T-helper 1 cell (primary cell): ENCODE results near the gene ZFHX2.

ENCODE experiments used
- DNase-seq, 5 donors: peaks; one replicate each; pipeline ENCODE4 v3.0.0-alpha.2; 2012 to 2020

ZFHX2 gene

DNA sequence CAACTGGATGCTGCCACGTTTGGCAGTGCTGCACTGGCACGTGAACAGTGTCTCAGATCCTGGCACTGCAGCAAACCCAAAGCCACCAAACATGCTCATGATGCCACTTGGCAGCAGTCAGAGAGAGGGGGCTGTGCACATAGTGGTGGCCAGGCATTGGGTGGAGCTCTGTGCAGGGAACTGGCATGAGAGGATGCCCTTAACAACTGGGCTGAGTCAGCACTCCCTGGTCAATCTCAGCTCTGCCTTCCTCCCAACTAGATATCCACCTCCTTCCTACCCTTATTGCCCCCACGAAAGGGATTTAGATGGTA lies 37.0 kb downstream of the ZFHX2 start:
- no peak for DNase-seq

DNA sequence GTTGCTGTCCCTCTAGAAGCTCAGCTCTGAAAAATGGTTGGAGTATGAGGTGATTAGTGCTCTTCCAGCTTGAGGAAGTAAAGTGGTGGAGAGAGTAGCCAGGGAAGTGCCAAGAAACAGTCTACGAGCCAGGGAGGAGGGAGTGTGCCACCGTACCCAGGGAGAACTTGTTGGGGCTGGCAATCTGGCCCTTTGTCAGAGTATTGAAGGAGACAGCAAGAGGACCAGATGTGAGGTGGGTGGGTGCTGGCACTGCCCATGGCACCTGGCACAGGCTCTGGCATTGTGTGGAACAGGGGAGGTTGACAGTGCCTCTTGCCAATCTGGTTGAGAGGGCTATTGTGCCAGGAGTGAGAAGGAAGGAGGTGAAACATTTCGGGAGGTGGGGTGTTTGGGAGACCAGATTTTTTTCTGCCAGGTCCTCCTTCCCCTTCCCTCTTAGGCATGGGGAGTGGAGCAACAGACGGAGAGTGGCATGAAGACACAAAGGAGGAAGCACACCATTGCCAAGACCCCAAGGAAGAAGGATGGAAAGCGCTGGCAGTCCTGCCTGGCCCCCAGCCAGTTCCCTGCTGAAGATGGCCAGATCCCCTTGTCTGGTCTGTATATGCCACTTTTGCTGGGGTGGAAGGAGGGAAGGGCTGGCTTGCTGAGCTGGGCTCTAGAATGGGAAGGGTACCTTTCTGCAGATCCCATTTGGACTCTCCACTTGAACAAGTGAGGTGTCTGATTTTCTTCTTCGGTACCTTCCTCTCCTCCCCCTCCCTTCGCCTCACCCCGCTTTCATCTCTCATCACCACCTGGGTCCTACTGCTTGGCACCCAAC lies 37.5 kb downstream of the ZFHX2 start:
- DNase-seq: no peak

DNA sequence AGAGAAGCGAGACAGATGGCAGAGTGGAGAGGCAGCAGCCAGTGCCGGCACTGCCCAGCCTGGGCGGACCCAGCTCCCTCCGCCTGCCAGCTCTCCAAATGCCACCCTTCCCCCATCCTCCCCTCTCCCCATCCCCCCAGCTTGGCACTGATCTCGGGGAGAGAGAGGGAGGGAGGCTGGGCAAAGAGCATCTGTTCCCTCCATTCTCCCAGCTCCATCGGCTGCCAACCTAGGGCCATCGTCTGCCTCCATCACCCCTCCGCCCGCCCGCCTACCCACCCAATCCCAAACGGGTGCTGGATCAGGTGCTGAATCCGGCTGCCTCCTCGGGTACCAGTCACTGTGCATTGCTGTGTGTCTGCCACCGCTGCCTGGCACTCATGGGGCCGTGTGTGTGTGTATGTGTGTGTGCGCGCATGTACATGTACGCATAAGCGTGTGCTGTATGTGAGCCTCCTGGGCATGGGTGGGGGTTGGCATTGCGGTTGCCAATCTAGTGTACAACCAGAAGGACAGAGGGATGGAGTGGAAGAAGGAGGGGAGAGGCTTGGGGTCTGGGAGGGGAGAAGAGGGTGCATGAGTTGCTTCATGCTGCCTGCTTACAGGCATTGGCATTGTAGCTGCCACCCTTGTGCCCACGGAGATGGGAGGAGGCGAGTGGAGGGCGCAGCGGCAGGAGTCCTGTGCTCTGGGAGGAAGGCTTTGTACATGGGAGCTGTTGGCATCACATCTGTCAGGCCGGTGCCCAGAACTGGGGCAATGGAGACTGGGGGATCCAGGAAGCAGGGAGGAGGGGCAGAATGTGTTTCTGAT lies 38.4 kb downstream of the ZFHX2 start:
- DNase-seq: no peak

DNA sequence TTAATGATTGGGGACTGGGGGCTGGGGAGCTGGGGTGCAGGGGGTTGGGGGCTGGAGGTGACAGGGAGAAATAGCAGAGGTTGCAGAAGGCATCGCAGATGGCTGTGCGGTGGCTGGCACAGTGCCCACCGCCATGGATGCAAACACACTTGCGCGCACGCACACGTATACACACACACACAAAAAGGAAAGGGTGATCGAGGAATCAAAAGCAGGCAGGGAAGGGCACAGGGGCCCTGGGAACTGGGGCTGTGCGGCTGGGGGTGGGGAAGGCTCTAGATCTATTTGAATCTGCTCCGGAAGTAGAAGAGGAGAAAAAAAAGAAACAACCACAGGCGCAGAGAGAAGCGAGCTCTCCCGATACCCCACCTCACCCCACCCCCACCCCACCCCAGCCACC lies 39.4 kb downstream of the ZFHX2 start:
- no peak for DNase-seq

DNA sequence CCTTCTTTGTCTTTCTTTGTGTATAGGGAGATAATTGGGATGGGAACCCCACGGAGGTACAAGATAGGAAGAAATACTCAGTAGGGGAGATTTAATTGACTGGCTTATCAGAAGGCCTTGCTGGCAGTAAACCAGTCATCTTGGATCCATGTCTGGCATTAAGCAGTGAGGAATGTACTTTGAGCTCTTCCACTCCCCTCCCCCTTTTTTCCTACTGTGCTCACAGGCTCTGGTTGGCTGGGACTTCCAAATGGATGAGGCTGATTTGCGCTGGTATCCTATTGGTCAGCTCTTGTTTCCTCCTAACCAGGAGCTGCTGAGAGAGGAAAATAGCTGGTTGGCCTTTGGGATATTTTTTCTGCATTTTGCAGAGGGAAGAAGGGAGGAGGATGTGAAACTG lies 57.3 kb downstream of the ZFHX2 start:
- no peak for DNase-seq

DNA sequence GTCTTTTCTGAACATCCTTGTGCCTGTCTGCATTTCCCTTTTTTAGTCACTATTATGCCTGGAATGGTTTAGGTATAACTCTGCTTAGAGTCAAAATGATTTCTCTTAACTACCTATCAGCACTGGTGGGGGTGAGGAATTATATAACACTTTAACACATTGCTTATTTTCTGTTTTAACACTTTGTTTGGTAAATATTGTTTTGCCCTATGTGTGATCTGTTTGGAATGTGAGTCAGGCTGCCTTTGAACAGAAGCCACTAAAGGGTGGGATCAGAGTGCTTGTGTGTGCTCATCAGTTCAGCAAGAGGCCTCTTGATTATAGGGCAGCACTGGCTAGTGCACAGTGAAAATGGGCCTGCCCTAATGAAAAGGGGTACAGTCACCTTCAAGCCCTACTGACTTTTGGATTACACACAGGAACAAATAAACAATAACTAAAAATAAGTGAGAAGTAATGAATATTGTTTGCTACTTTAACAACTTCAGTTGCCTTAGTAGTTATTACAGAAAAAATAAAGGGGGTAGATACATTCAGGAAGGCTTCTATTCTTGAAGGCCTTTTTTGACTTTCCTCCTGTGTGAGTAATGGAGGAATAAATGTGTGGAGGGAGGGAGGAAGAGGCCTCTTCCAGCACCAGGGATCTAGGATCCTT lies 58.8 kb downstream of the ZFHX2 start:
- no peak for DNase-seq

DNA sequence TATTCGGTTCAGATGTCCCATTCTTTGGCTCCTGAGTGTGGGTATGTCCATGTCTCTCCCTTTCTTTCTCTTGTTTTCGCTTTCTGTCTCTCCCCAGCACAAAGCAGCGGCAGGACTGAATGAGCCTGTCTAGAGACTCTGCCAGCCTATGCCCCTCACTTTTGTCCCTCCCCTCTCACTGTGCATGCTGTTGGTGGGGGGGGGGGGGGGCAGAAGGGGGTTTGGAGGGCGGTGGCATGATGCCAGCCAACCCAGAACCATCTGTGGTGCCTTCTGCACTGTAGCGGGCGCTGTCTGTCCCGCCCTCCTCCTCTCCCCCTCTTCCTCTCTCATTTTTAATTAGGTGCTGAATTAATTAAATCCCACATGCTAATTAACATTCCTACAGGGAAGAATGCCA lies 64.3 kb downstream of the ZFHX2 start:
- DNase-seq: no peak

DNA sequence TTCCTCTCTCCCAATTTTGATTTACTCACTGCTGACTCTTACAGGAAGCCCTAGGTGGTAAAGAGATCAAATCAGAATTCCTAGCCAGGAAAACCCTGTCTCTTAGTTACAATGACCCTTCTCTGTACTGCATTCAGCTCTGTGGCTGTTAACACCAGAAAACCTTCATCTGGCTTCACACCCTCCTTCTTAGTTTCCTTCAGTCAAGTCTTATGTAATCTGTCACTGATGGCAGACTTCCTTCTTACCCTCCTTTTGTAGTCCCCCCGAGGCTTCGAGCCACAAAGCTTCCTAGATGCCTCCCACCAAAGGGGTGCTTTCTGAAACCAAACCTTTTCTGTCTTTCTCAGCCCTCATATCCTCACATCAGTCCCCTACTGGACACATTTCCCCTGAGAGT lies 65.5 kb downstream of the ZFHX2 start:
- no peak for DNase-seq

DNA sequence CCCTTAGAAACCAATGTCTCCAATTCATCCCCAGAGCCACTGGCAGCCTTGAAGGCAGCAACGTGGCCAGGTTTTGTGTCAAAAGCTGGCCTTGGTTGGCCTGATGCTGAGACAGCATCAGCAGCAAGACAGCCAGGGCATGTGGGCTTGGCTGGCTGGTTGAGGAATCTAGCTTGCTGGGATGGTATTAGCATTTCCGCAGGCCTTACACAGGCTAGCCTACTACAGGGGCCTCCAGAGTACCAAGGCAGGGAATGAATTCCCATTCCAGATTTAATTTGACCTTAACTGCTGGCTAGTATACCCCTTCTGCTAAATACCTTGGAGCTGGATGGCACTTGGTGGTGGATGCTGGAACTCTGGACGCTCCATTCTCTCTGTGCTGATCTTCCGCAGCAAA lies 66.2 kb downstream of the ZFHX2 start:
- no peak for DNase-seq

DNA sequence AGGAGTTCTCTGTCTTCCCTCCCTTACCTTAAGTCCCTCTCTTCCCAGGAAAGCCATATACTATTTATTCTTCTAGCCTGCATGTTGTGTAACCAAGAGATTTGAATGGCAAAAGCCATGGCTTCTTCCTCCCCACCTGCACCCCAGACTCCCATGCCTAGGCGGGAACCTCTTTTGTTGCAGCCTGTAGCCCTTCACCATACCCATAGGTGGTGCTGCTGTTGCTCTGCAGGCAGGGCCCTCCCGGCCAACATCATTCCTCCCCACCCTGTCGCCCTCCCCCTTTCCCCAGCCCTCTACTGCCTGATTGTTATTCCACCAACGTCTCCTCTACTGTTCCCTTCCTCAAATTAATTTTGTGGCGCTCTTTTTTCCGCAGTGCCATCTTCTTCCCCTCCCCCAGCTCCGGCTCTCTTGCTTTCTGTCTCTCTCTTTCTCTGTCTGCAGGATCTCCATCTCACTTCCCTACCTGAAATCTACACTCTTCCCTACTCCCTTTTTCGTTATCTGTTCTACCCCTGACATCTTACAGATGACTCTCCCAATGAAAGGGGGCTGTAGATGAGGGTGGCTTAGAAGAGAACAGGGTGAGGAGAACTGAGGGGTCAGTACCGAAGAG lies 68.2 kb downstream of the ZFHX2 start:
- DNase-seq: no peak

DNA sequence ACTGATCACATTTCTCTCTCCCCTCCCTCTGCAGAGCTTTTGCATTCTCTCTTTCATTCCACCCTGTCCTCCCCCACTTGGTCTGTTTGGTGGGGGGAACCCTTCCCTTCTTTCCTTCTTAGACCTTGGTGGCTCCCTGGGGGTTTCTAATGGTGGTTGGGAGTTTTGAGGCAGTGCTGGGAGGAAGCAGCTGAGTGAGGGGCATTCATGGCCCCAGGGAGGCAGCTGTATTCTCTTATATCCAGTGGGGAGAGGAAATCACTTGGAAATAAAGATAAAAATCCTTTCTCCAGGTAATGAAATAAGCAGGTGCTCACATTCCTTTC lies 68.8 kb downstream of the ZFHX2 start:
- no peak for DNase-seq

DNA sequence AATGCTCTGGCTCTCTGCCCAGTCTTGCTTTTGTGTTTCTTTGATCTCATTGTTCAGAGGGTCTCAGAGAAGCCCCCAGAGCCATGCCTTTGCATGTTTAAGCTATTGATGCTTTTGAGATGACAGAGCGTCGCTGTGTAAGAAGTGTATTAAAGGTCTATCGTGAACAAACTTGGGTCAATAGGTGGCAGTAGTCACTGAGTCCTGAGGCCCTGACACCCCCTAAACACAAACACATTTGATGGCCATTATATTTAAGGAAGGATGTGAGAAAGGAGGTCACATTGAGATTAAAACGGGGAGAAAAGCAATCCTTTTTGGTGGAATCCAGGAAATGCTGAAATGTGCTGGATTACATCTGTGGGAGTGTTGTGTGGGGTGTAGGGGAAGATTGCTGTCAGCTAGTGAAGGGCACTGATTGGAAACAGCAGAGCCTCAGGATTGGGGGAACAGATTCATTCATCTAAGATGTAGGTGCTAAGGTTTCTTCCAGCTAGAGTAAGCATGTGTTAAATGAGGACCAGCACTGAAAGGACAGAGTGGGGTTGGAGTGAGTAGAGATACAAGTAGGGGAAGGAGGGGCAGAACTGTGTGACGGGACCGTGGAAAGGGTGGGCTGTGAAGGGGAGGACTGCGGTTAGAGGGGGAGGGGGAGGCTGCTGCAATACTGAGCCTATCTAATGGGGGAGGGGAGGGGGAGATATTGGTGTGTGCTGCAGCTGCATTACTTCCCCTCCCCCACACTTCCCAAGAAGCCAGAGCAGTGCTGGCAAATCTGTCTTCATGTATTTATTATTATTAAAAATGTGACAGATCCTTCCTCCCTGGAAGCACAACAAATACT lies 69.4 kb downstream of the ZFHX2 start:
- DNase-seq: no peak

DNA sequence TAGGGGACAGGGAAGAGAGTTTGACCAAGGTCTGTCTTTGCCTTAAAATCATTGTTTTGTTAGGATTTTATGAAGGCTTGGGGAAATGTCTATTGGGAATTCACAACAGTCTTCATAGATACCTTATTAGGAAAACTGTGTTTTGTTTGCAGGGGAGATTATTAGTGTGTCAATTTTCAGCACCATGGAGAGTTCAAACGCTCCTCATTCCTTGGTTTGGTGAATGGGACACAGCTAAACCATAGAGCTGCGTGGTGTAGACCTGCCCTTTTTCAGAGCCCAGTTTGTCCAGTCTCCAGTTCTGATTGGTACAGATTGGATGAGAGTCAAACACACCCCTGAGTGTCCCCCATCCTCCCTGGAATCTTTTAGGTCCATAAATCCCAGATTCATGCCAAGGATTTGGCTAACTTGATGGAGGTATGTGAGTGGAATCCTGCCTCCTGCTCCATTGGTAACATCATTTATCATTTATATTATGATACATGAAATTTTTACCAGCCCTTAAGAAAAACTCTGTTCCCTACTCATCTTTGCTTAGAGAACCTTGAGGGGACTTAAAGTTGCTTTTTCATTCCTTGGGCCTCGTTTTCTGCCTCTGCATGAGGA lies 70.1 kb downstream of the ZFHX2 start:
- no peak for DNase-seq

DNA sequence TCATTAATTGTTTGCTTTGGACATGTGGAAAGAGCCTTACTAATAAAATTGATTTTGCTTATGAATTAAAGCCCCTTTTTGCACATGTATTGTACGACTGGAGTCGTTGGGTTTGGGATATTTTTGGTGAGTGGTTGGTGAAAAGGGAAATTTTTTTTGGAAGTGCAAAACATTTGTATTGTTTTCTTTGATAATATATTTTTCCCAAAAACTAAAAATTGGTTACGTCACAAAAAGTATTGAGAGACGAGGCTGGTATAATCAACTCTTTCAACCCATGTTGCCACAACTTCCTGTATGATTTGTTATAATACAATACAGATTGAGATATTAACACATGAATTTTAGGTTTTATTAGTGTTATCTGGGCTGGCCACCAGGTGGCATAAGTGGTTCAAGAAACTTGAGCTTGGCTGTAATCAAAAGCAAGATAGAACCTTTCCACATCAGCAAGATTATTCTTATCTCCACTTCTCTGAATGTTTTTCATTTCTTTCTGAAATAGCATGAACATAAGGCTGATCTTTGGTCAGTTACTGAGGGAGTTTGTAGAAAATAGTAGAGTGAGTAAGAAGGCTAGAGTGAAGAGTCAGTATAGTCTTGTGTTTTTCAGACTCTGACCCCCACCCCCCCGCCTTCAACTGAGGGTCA lies 73.3 kb downstream of the ZFHX2 start:
- DNase-seq: peak in 4 of 5 donors; percentile 53 to 67 (median 56)

DNA sequence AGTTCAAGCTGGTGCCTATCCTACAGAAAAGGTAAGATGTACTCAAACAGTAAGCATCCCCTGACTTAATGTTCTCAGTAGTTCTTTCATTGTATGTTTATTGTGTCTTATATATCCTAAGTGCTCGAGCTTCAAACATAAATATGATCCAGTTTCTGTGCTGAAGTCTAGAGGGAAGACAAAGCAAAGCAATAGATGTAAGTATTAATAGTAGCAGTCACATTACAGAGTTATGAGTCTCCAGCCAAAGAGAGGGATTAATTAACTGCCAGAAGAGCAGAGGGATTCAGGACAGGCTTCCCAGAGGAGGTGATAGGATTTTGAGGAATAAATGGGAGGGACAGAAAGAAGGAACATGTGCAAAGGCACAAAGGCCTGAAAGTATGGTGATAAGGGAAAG lies 80.6 kb downstream of the ZFHX2 start:
- DNase-seq: no peak
